Lower leg skin (tissue), 4 donors: ENCODE results near the gene MOB3A. TPM values are rescaled to one million over a fixed set of nuclear protein-coding genes. Genes with fewer than 3 reads are reported as not detected.
"Not testable (repeated sequence)": the region's sequence is repeated elsewhere in the genome, so short reads cannot be mapped to it uniquely, and the experiment has no call there.

ENCODE experiments used
- DNase-seq, 2 donors: peaks; one replicate each; pipeline ENCODE4 v3.0.0-alpha.2; 2019; ENCODE audit warnings: low spot score in 2 of 2
- H3K4me3 ChIP-seq: fragments of 200-600 bp; sonication (generic); 2 replicates; pipeline ENCODE4 v1.5.1; 2017; ENCODE audit warnings: mild to moderate bottlenecking, low read depth; ENCODE audit not compliant: poor library complexity, severe bottlenecking
- POLR2A ChIP-seq, 2 donors: fragments of 450-650 bp; IDR thresholded peaks; one replicate each; pipeline ENCODE4 v1.6.1; 2016 to 2017; ENCODE audit warnings: antibody characterized with exemption in 2 of 2, mild to moderate bottlenecking in 1 of 2, moderate library complexity in 1 of 2
- WGBS, 2 donors: methylation state at CpG; one replicate each; pipeline ENCODE4 v1.1.5; 2018; 5-methylcytosine and 5-hydroxymethylcytosine counted together
- intact Hi-C: fragments of 100-400 bp; cut with DNase I; formaldehyde crosslinking; loops from one replicate; pipeline ENCODE4 v1.15.0; 2023; ENCODE audit warnings: low total_unique reads
- total RNA-seq, 4 donors: library from RNA; depleted of rRNA; stranded (reverse); fragments of >200 nt; gene quantifications; one replicate each; pipeline ENCODE4 v1.1.0, GENCODE V29; 2016
- TF ChIP-seq, protein P1 (sequence below), 3 donors: fragments of 450-650 bp; IDR thresholded peaks; one replicate each; pipeline ENCODE4 v1.5.1; 2016; ENCODE audit warnings: antibody characterized with exemption in 3 of 3, mild to moderate bottlenecking in 3 of 3, moderate library complexity in 2 of 3

The MOB3A gene
- total RNA-seq, 4 donors from 2014 or later = 26.4 to 46.0 (median 34.5) TPM

GRCh38 chr19:2132191-2132590, 36.1 kb upstream of the MOB3A start:
- H3K4me3 ChIP-seq = no peak overlapping the region
- intact Hi-C loops = no loop called here
- no peak for DNase-seq
- 88 to 91% methylated on average over 14 of the region's 14 CpGs for WGBS, 2 donors
- TF ChIP-seq, protein P1, sequence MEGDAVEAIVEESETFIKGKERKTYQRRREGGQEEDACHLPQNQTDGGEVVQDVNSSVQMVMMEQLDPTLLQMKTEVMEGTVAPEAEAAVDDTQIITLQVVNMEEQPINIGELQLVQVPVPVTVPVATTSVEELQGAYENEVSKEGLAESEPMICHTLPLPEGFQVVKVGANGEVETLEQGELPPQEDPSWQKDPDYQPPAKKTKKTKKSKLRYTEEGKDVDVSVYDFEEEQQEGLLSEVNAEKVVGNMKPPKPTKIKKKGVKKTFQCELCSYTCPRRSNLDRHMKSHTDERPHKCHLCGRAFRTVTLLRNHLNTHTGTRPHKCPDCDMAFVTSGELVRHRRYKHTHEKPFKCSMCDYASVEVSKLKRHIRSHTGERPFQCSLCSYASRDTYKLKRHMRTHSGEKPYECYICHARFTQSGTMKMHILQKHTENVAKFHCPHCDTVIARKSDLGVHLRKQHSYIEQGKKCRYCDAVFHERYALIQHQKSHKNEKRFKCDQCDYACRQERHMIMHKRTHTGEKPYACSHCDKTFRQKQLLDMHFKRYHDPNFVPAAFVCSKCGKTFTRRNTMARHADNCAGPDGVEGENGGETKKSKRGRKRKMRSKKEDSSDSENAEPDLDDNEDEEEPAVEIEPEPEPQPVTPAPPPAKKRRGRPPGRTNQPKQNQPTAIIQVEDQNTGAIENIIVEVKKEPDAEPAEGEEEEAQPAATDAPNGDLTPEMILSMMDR (IDR thresholded peaks at IDR 0.05) = no peak

DNA sequence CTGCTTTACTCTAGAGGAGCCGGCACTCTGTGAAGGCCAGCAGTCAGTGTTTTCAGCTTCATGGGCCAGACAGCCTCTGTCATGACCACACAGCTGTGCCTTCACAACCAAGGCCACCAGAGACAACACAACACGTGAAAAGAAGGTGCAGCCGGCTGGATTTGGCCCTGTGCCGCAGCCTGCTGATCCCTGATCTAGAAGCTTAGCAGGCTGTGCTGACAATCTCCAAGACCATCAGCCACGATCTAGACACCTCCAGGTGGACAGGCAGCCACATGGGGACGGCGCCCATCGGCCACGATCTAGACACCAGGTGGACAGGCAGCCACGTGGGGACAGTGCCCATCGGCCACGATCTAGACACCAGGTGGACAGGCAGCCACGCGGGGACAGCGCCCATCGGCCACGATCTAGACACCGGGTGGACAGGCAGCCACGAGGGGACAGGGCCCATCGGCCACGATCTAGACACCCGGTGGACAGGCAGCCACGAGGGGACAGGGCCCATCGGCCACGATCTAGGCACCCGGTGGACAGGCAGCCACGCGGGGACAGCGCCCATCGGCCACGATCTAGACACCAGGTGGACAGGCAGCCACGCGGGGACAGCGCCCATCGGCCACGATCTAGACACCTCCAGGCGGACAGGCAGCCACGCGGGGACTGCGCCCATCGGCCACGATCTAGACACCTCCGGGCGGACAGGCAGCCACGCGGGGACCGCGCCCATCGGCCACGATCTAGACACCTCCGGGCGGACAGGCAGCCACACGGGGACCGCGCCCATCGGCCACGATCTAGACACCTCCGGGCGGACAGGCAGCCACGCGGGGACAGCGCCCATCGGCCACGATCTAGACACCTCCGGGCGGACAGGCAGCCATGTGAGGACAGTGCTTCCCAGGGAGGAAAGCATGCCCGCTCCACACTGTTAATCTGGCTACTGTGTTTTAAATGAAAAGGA, 35.2 kb upstream of the MOB3A start:
- H3K4me3 ChIP-seq, DNase-seq, intact Hi-C loops: not testable (repeated sequence)
- WGBS, 2 donors = 84 to 90% methylated on average over 45 to 59 of the region's 67 CpGs

DNA sequence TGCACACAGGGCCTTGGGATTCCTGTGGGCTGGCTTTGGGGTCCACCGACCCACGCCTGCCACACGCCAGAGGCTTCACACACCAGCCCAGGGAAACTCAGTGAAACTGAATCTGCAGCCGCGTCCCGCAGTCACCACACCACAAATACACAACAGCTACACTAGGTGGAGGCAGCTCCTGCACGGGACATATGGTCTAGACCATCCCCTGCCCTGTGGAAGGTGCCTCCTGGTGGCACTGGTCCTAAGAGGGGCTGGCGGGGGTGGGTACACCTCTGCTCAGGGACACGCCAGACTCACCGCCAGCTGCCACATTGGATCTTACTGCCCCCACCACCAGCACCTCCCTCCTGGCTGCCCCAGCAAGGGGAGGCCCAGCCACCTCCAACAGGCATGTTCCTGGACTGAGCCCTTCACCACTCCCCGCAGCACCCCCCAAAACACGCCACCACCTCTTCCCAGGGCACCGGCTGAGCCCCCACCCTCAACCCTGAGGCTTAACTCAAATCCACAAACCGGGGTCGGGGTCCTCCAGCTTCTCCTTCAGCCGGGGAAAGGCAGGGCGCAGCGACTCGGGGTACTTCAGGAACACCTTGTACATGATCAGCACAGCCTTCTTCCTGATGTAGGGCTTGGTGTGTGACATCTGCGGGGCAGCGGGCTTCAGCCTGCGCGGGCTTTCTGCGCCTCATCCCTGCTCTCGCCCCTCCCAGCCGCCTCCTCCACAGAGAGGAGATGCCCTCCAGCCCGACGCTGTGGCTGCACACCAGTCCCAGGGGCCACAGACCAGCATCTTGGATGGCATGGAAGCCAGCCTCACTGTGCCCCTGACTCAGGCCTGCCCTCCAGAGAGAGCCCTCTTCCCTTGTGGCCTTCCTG, 34.0 kb upstream of the MOB3A start:
- no peak for DNase-seq
- WGBS, 2 donors = 93 to 96% methylated on average over 20 to 28 of the region's 28 CpGs
- H3K4me3 ChIP-seq = no peak overlapping the region
- TF ChIP-seq, protein P1 (IDR thresholded peaks at IDR 0.05) = no peak
- no peak for TF ChIP-seq POLR2A (IDR thresholded peaks at IDR 0.05)
- intact Hi-C loops = no loop called here

- TF ChIP-seq, protein P1 (IDR thresholded peaks at IDR 0.05) = no peak
- TF ChIP-seq POLR2A (IDR thresholded peaks at IDR 0.05) = no peak
- intact Hi-C loops = no loop called here
- no peak for DNase-seq
- 94 to 97% methylated on average over 2 to 11 of the region's 11 CpGs for WGBS, 2 donors
- H3K4me3 ChIP-seq = no peak overlapping the region
These were observed 33.4 kb upstream of the MOB3A start for GRCh38 chr19:2129486-2129885.

DNA sequence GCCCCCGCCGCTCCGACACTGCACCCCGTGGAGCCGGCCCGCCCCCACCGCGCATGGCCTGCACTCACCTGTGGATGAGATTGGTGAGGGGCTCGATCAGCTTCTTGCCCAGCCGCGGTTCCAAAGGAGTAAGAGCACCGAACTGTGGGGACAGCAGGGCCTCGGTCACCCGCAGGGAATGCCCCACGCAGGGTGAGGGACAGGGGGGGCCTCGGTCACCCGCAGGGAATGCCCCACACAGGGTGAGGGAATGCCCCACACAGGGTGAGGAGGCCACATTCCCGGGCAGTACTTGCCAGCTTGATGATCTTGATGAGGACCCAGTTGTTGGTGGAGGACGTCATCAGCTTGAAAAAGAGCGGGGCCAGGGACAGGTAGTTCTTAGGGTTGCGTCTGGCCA, 32.9 kb upstream of the MOB3A start:
- TF ChIP-seq, protein P1 (IDR thresholded peaks at IDR 0.05) = no peak
- no peak for TF ChIP-seq POLR2A (IDR thresholded peaks at IDR 0.05)
- 97% methylated on average over 12 to 13 of the region's 21 CpGs for WGBS, 2 donors
- DNase-seq = no peak
- intact Hi-C loops = no loop called here
- no peak overlapping the region for H3K4me3 ChIP-seq

GRCh38 chr19:2128252-2128651, 32.1 kb upstream of the MOB3A start:
- H3K4me3 ChIP-seq, DNase-seq, intact Hi-C loops: not testable (repeated sequence)
- WGBS, 2 donors = 79 to 89% methylated on average over 9 to 17 of the region's 34 CpGs
